K562 (cell line): ENCODE data around the gene DHRS13. TPM values are rescaled to one million over a fixed set of nuclear protein-coding genes. Genes with fewer than 3 reads are reported as not detected.

Experiments used
- AFF1 ChIP-seq, 2 experiments: fragments of 450-650 bp; IDR thresholded peaks; 2 replicates each; pipeline ENCODE4 v1.6.1; 2018; ENCODE audit warnings: mild to moderate bottlenecking in 2 of 2, low read depth in 1 of 2; ENCODE audit not compliant: partially characterized antibody in 2 of 2
- BRD4 ChIP-seq: fragments of 200-600 bp; sonication (generic); IDR thresholded peaks from 2 replicates; pipeline ENCODE4 v1.6.1; 2017; ENCODE audit warnings: inconsistent platforms
- ID3 ChIP-seq, 2 experiments: fragments of 250-450 bp in 1 of 2; fragments of 450-650 bp in 1 of 2; sonication (Bioruptor Pico) in 1 of 2; IDR thresholded peaks; 2 replicates each; pipeline versions ENCODE4 v1.6.1 to v1.8.0; 2016 to 2021; ENCODE audit warnings: mild to moderate bottlenecking in 2 of 2, moderate library complexity in 2 of 2, missing compliant biosample characterization in 1 of 2, missing genetic modification characterization in 1 of 2
- ILK ChIP-seq: fragments of 450-650 bp; IDR thresholded peaks from 2 replicates; pipeline ENCODE4 v1.6.1; 2016; ENCODE audit warnings: missing genetic modification characterization, low read depth, mild to moderate bottlenecking, missing compliant biosample characterization, moderate library complexity, borderline replicate concordance
- JUN ChIP-seq, 2 experiments: sonication (generic) in 1 of 2; formaldehyde crosslinking in 1 of 2; IDR thresholded peaks; 2 replicates each; pipeline versions ENCODE4 v1.6.1 to v1.8.0; 2012 to 2022; ENCODE audit warnings: borderline replicate concordance in 2 of 2, mild to moderate bottlenecking in 2 of 2, improper control_type of control experiment in 1 of 2, low read depth in 1 of 2, low read length in 1 of 2, missing genetic modification reagents in 1 of 2
- KAT8 ChIP-seq: fragments of 450-650 bp; IDR thresholded peaks from 2 replicates; pipeline ENCODE4 v1.6.1; 2016; ENCODE audit warnings: low read depth, mild to moderate bottlenecking
- KLF1 ChIP-seq: fragments of 450-650 bp; IDR thresholded peaks from 2 replicates; pipeline ENCODE4 v1.6.1; 2016; ENCODE audit warnings: missing genetic modification characterization, missing compliant biosample characterization
- MAFK ChIP-seq: IDR thresholded peaks from 2 replicates; pipeline ENCODE4 v1.6.1; 2011; ENCODE audit warnings: low read length, improper control_type of control experiment
- NBN ChIP-seq: fragments of 450-650 bp; IDR thresholded peaks from 2 replicates; pipeline ENCODE4 v1.6.1; 2016; ENCODE audit warnings: low read depth, mild to moderate bottlenecking
- PTRF ChIP-seq: fragments of 450-650 bp; IDR thresholded peaks from 2 replicates; pipeline ENCODE4 v1.6.1; 2016; ENCODE audit warnings: mild to moderate bottlenecking, missing genetic modification characterization, missing compliant biosample characterization
- PTTG1 ChIP-seq: fragments of 450-650 bp; IDR thresholded peaks from 2 replicates; pipeline ENCODE4 v1.6.1; 2016; ENCODE audit warnings: low read depth, mild to moderate bottlenecking, missing genetic modification characterization, missing compliant biosample characterization
- RBFOX2 ChIP-seq: fragments of 200-400 bp; formaldehyde crosslinking; IDR thresholded peaks from 2 replicates; pipeline ENCODE4 v1.6.1; 2017; ENCODE audit warnings: low read depth, mild to moderate bottlenecking, low read length, moderate library complexity
- SMARCB1 ChIP-seq: IDR thresholded peaks from 2 replicates; pipeline ENCODE4 v1.6.1; 2011; ENCODE audit warnings: improper control_type of control experiment, low read depth; ENCODE audit not compliant: insufficient read length
- SNRNP70 ChIP-seq: fragments of 200-400 bp; formaldehyde crosslinking; optimal IDR thresholded peaks from 2 replicates; pipeline ENCODE3; 2017; ENCODE audit warnings: low read depth, low read length
- TFAM ChIP-seq: fragments of 250-450 bp; sonication (Bioruptor Pico); conservative IDR thresholded peaks from 2 replicates; pipeline ENCODE4 v1.5.0; 2021; ENCODE audit warnings: mild to moderate bottlenecking, moderate library complexity
- TSHZ1 ChIP-seq: fragments of 250-450 bp; sonication (Bioruptor Pico); IDR thresholded peaks from 2 replicates; pipeline ENCODE4 v1.4.0; 2020; ENCODE audit warnings: mild to moderate bottlenecking, moderate library complexity
- ZNF507 ChIP-seq: conservative IDR thresholded peaks from 2 replicates; pipeline ENCODE4 v1.6.1; 2017; ENCODE audit warnings: missing genetic modification characterization, missing compliant biosample characterization
- polyA plus RNA-seq, 8 experiments: library from polyadenylated mRNA; depleted of rRNA in 4 of 8; stranded (reverse) in 5 of 8; unstranded in 3 of 8; fragments of >200 nt; fragmentation: Nextera tagmentation in 2 of 8; fragmentation: Illumina TruSeq in 1 of 8; extraction: Ambion mirVana in 2 of 8; extraction: Trizol in 1 of 8; gene quantifications; 2 replicates each; pipeline versions ENCODE4 v1.2.1 to v1.2.3, GENCODE V29; 2011 to 2014; ENCODE audit warnings: inconsistent platforms in 1 of 8, missing spikeins in 1 of 8
- total RNA-seq, 7 experiments: library from RNA; depleted of rRNA in 6 of 7; stranded (reverse); fragments of >200 nt in 6 of 7; fragmentation: Illumina TruSeq in 2 of 7; extraction: Trizol in 2 of 7; gene quantifications; 2 replicates each; pipeline versions ENCODE4 v1.2.1 to v1.2.3, GENCODE V29; 2011 to 2021; ENCODE audit warnings: low replicate concordance in 1 of 7

DHRS13 gene
- total and polyA plus RNA-seq, 9 of the 15 experiments (the other 6 are each of a cell fraction or from before 2014, with no cell fraction given) = 0.32 to 52.3 (median 34.3) TPM; not detected in 1

GRCh38 chr17:28951991-28952975 is 49.4 kb upstream of the DHRS13 start (continued):
- TF ChIP-seq TFAM (CRISPR knock-in tag) (no peak), MAFK (no peak), BRD4 (peak; percentile 73; the same call in 1 of the 2 replicates), KAT8 (0 out of 2 replicates have a peak, but pooled peaks have one; percentile 17), NBN (peak; percentile 19; the same call in 1 of the 2 replicates), SMARCB1 (no peak), ID3 (CRISPR knock-in tag; IDR thresholded peaks at IDR 0.05) (no peak), ID3 (tag; IDR thresholded peaks at IDR 0.05) (peak; percentile 95), TSHZ1 (CRISPR knock-in tag) (no peak), PTTG1 (peak; percentile 58), AFF1 (IDR thresholded peaks at IDR 0.05; ENCODE audit: low read depth in 1 of 2, partially characterized antibody in 2 of 2) (peak; percentile 61 to 100), SNRNP70 (no peak), ILK (no peak), ZNF507 (tag) (no peak), KLF1 (tag) (peak; percentile 83; the same call in 1 of the 2 replicates), RBFOX2 (peak; percentile 62), JUN (IDR thresholded peaks at IDR 0.05; ENCODE audit: borderline replicate concordance, low read depth, low read length) (peak; percentile 72; the same call in 1 of the 2 replicates), JUN (CRISPR knock-in tag; IDR thresholded peaks at IDR 0.05; ENCODE audit: borderline replicate concordance) (no peak), PTRF (tag) (no peak)
